Measurements from ENCODE around the gene ALDH1L2. TPM values are rescaled to one million over a fixed set of nuclear protein-coding genes. Genes with fewer than 3 reads are reported as not detected.

The ALDH1L2 gene
- total RNA-seq, 4 donors from 2014 or later = 2.1 to 9.1 (median 4.3) TPM

DNA sequence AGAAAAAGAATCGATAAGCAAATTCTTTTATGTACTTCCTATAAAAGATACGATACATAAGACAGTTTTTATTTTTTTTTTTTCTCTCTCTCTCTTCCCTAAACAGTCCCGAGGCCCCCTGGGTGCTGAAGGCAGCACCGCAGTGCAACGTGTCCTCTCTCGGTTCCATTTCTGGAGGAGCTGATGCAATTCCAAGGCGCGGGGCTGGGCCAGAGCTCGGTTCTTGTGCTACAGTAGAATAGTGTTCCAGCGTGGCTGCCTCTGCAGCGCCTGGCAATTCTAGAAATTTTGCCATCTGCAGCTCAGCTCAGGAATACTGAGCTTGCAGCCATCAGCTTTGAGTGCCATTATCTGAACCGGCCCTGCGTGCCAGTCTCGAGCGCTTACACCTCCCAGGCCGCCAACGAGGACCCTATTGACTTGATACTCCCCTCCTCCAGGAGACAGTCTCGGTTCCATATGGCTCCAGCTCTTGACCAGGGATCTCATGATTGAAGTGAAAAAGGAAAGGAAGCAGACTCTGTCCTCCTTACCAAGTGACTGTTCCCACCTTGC is 630 bp downstream of the ALDH1L2 start:
- H3K9me3 ChIP-seq = no peaks in the 10 kb centered on the region
- DNase-seq = peak; percentile 35 to 42
- H3K4me3 ChIP-seq (replicated peaks in 1 of 3) = peak overlapping the region; percentile 9 to 38 (median 12)
- intact Hi-C loops (cut with DNase I) = no loop called here
- H3K36me3 ChIP-seq = no peaks in the 10 kb centered on the region
- H3K4me1 ChIP-seq = peaks cover 7 to 14% of the 10 kb centered on the region in 2 donors
- WGBS, 2 donors = 12 to 15% methylated on average over 15 to 18 of the region's 18 CpGs
- H3K27ac ChIP-seq = no peak overlapping the region
- H3K27me3 ChIP-seq = no peaks in the 10 kb centered on the region
- no peak for TF ChIP-seq CTCF (IDR thresholded peaks at IDR 0.05)
- TF ChIP-seq POLR2A (IDR thresholded peaks at IDR 0.05) = no peak

DNA sequence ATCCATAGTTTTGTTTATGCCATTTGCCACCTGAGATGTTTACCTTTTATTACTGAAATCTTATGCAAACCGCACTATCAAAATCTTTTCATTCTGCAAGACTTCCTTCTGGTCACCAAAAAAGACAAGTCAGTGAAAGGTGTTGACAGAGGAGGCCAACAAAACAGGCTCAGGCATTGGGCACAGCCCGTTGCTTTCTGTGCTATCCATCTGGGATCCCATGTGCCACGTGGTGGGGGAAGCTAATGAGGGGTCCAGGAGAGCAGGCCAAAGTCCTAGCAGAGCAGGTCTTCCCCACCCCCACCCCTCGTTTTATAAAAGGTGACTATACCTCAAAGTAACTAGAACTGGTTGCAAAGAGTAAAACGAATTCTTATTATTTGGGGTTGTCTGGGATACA is 1.2 kb downstream of the ALDH1L2 start:
- WGBS, 2 donors = 67 to 74% methylated on average over 5 of the region's 5 CpGs
- no peak overlapping the region for H3K27ac ChIP-seq

GRCh38 chr12:105078712-105079570 is 5.3 kb downstream of the ALDH1L2 start:
- 81 to 86% methylated on average over 11 of the region's 11 CpGs for WGBS, 2 donors
- Histone ChIP-seq H3K9me3 (no peaks in the 10 kb centered on the region), H3K4me3 (replicated peaks in 1 of 3) (no peak overlapping the region), H3K4me1 (peaks cover 6% of the 10 kb centered on the region in 2 donors), H3K27ac (no peak overlapping the region), H3K27me3 (no peaks in the 10 kb centered on the region), H3K36me3 (no peaks in the 10 kb centered on the region)
- no peak for TF ChIP-seq POLR2A (IDR thresholded peaks at IDR 0.05)
- no peak for TF ChIP-seq CTCF (IDR thresholded peaks at IDR 0.05)
- intact Hi-C loops (cut with DNase I) = no loop called here
- no peak for DNase-seq

More for the DNA sequence above, 1.2 kb downstream of the ALDH1L2 start:
- Histone ChIP-seq H3K4me3 (replicated peaks in 1 of 3) (no peak overlapping the region), H3K4me1 (peaks cover 7 to 14% of the 10 kb centered on the region in 2 donors), H3K27me3 (no peaks in the 10 kb centered on the region), H3K36me3 (no peaks in the 10 kb centered on the region), H3K9me3 (no peaks in the 10 kb centered on the region)
- intact Hi-C loops (cut with DNase I) = no loop called here
- TF ChIP-seq CTCF (IDR thresholded peaks at IDR 0.05) (no peak), POLR2A (IDR thresholded peaks at IDR 0.05) (no peak)
- DNase-seq = no peak

DNA sequence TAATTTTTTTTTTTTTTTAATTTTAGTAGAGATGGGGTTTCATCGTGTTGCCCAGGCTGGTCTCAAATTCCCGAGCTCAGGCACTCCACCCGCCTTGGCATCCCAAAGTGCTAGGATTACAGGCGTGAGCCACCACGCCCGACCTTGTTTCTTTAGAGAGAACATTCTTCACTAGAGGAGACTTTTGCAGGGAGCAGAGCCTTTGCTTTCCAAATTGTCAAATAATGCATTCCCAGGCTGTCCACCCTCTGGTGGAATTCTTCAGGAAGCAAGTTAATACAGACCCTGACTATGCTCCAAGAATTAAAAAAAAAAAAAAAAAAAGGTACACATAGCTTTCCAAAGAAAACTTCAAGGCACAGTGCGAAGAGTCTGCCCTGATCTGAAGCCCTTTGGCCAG is 6.8 kb downstream of the ALDH1L2 start:
- no peaks in the 10 kb centered on the region for H3K4me1 ChIP-seq
- no peaks in the 10 kb centered on the region for H3K36me3 ChIP-seq
- no peak for DNase-seq
- no peaks in the 10 kb centered on the region for H3K27me3 ChIP-seq
- H3K9me3 ChIP-seq = no peaks in the 10 kb centered on the region
- H3K4me3 ChIP-seq (replicated peaks in 1 of 3) = no peak overlapping the region
- intact Hi-C loops (cut with DNase I) = no loop called here
- TF ChIP-seq POLR2A (IDR thresholded peaks at IDR 0.05) (no peak), CTCF (IDR thresholded peaks at IDR 0.05) (no peak)
- WGBS, 2 donors = 85% methylated on average over 7 of the region's 7 CpGs
- no peak overlapping the region for H3K27ac ChIP-seq

GRCh38 chr12:105076913-105077312 is 7.3 kb downstream of the ALDH1L2 start:
- TF ChIP-seq POLR2A (IDR thresholded peaks at IDR 0.05) (no peak), CTCF (IDR thresholded peaks at IDR 0.05) (no peak)

More at GRCh38 chr12:105076913-105077312, 7.3 kb downstream of the ALDH1L2 start:
- DNase-seq = no peak
- no peaks in the 10 kb centered on the region for H3K4me1 ChIP-seq
- 86 to 88% methylated on average over 3 of the region's 3 CpGs for WGBS, 2 donors
- H3K27ac ChIP-seq = no peak overlapping the region
- H3K27me3 ChIP-seq = no peaks in the 10 kb centered on the region
- no peaks in the 10 kb centered on the region for H3K9me3 ChIP-seq
- H3K36me3 ChIP-seq = no peaks in the 10 kb centered on the region
- H3K4me3 ChIP-seq (replicated peaks in 1 of 3) = no peak overlapping the region
- intact Hi-C loops (cut with DNase I) = no loop called here

All from thyroid gland (tissue), 4 donors.